Measurements from ENCODE around the gene CLCA2.

- TF ChIP-seq CTCF (IDR thresholded peaks at IDR 0.05; ENCODE audit: poor library complexity) (no peak), EZH2 (IDR thresholded peaks at IDR 0.05; ENCODE audit: borderline replicate concordance) (no peak)
These were observed 65.4 kb downstream of the CLCA2 start for GRCh38 chr1:86489242-86489878.
